ENCODE data around the gene PHLDA2. TPM values are rescaled to one million over a fixed set of nuclear protein-coding genes. Genes with fewer than 3 reads are reported as not detected.

PHLDA2 gene
- total RNA-seq, 1 experiment from 2014 or later: 33.7 TPM

DNA sequence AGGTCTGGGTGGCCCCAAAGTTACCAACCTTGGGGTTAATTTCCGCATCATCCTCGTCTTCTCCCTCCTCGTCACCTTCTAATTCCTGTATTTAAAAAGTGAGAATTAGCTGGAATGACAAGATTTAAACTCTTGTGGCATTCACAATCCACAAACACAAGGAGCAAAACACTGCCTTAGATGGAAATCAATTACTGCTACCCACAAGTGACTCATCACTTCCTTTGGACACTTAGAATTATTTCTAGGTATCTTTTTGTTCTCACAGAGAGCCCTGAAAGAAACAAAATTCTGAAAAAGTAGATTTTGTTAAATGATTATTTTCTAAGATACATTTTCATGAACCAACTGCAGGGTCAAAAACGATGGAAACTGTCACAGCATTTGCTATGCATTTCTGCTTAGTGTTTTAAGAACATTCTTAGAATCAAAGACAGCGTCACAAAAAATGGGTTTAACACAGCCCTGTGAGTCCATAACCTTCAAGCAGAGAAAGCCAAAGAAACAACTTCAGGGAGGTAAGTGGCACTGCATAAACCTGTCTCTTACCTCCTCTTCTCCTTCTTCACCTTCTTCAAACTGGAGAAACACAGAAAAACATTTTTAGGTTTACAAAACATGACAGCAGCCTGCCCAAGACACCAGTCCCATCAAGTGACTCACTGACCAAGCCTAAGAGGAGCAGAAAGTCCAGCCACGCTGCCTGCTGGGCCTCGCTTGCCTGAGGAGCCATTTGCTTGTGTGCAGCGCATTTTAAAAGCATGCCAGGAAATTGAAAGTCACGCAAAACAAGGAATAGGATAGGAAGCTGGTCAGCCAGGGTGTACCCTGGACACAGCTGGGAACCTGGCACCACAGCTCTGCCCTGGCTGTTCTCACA is 22.3 kb upstream of the PHLDA2 start:
- peak overlapping the region; percentile 68 for H3K27ac ChIP-seq (ENCODE audit: low read depth, low read length, poor library complexity, severe bottlenecking)
- BruUV-seq (replicated peaks): no TSS peak
- TF ChIP-seq EZH2 (IDR thresholded peaks at IDR 0.05; ENCODE audit: borderline replicate concordance, low read depth, low read length, poor library complexity, severe bottlenecking): no peak
- TF ChIP-seq, protein P1, sequence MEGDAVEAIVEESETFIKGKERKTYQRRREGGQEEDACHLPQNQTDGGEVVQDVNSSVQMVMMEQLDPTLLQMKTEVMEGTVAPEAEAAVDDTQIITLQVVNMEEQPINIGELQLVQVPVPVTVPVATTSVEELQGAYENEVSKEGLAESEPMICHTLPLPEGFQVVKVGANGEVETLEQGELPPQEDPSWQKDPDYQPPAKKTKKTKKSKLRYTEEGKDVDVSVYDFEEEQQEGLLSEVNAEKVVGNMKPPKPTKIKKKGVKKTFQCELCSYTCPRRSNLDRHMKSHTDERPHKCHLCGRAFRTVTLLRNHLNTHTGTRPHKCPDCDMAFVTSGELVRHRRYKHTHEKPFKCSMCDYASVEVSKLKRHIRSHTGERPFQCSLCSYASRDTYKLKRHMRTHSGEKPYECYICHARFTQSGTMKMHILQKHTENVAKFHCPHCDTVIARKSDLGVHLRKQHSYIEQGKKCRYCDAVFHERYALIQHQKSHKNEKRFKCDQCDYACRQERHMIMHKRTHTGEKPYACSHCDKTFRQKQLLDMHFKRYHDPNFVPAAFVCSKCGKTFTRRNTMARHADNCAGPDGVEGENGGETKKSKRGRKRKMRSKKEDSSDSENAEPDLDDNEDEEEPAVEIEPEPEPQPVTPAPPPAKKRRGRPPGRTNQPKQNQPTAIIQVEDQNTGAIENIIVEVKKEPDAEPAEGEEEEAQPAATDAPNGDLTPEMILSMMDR (conservative IDR thresholded peaks at IDR 0.05; ENCODE audit: low read depth, low read length): no peak
- no peak overlapping the region for H3K4me3 ChIP-seq (ENCODE audit: low read depth, low read length, poor library complexity, severe bottlenecking)
- H3K4me1 ChIP-seq (ENCODE audit: insufficient read depth, low read length, poor library complexity, severe bottlenecking): peaks cover 41% of the 10 kb centered on the region
- POLR2A ChIA-PET (ENCODE audit: low non-redundant PET): no interaction called here
- H3K9me3 ChIP-seq (ENCODE audit: low read depth, low read length, poor library complexity, severe bottlenecking): no peaks in the 10 kb centered on the region
- peaks cover 73% of the 10 kb centered on the region for H3K36me3 ChIP-seq (ENCODE audit: insufficient read depth, low read length, poor library complexity, severe bottlenecking)
- intact Hi-C loops (cut with micrococcal nuclease; ENCODE audit: unreplicated experiment): no loop called here
- DNase-seq (ENCODE audit: low spot score): peak; percentile 53
- no peaks in the 10 kb centered on the region for H3K27me3 ChIP-seq (replicated peaks; ENCODE audit: insufficient read depth, low read depth, low read length, poor library complexity)
- CTCF ChIA-PET: no interaction called here

DNA sequence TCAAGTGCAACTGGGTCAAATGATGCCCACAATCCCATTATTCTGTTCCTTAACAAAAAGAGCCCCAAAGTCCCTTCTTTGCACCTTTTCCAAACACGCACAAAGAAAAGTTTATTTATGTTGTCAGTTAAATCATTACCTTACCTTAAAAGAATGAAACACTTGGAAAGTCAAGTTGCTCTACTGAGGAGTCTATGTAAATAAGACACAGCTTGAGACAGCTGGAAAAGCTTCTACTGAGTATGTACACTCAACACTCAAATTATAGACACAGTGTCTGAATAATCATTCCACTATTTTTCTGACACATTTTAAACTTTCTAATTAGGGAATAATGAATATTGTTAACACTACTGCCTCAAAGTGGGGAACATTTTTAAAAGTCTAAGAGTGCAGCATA is 21.6 kb upstream of the PHLDA2 start:
- intact Hi-C loops (cut with micrococcal nuclease; ENCODE audit: unreplicated experiment): no loop called here
- POLR2A ChIA-PET (ENCODE audit: low non-redundant PET): no interaction called here
- TF ChIP-seq, protein P1 (conservative IDR thresholded peaks at IDR 0.05; ENCODE audit: low read depth, low read length): no peak
- TF ChIP-seq EZH2 (IDR thresholded peaks at IDR 0.05; ENCODE audit: borderline replicate concordance, low read depth, low read length, poor library complexity, severe bottlenecking): no peak
- H3K36me3 ChIP-seq (ENCODE audit: insufficient read depth, low read length, poor library complexity, severe bottlenecking): peaks cover 72% of the 10 kb centered on the region
- peaks cover 39% of the 10 kb centered on the region for H3K4me1 ChIP-seq (ENCODE audit: insufficient read depth, low read length, poor library complexity, severe bottlenecking)
- CTCF ChIA-PET: no interaction called here
- DNase-seq (ENCODE audit: low spot score): no peak
- H3K27me3 ChIP-seq (replicated peaks; ENCODE audit: insufficient read depth, low read depth, low read length, poor library complexity): no peaks in the 10 kb centered on the region
- H3K9me3 ChIP-seq (ENCODE audit: low read depth, low read length, poor library complexity, severe bottlenecking): no peaks in the 10 kb centered on the region
- BruUV-seq (replicated peaks): TSS peak; percentile 9
- H3K4me3 ChIP-seq (ENCODE audit: low read depth, low read length, poor library complexity, severe bottlenecking): no peak overlapping the region
- H3K27ac ChIP-seq (ENCODE audit: low read depth, low read length, poor library complexity, severe bottlenecking): peak overlapping the region; percentile 68

DNA sequence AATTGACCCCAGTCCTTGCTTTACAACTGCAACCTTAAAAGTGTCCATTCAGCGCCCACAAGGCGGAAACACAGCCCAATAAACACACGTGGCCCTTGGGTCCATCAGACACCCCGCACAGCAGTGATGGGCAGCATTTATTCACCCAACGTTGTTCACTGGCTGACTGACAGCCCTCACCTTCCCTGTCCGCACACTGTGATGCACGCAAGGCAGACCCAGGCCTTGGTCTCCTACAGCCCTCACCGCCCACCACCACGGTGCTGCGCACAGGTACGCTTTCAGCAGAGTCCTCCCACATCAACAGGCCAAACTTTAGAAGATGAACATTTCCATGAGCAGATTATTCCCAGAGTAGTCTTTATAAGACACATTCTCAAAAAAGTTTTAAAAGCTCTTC is 20.7 kb upstream of the PHLDA2 start:
- Histone ChIP-seq H3K4me1 (ENCODE audit: insufficient read depth, low read length, poor library complexity, severe bottlenecking) (peaks cover 46% of the 10 kb centered on the region), H3K27me3 (replicated peaks; ENCODE audit: insufficient read depth, low read depth, low read length, poor library complexity) (no peaks in the 10 kb centered on the region), H3K4me3 (ENCODE audit: low read depth, low read length, poor library complexity, severe bottlenecking) (no peak overlapping the region), H3K36me3 (ENCODE audit: insufficient read depth, low read length, poor library complexity, severe bottlenecking) (peaks cover 64% of the 10 kb centered on the region), H3K9me3 (ENCODE audit: low read depth, low read length, poor library complexity, severe bottlenecking) (no peaks in the 10 kb centered on the region), H3K27ac (ENCODE audit: low read depth, low read length, poor library complexity, severe bottlenecking) (no peak overlapping the region)
- intact Hi-C loops (cut with micrococcal nuclease; ENCODE audit: unreplicated experiment): no loop called here
- DNase-seq (ENCODE audit: low spot score): no peak
- POLR2A ChIA-PET (ENCODE audit: low non-redundant PET): no interaction called here
- CTCF ChIA-PET: no interaction called here
- no TSS peak for BruUV-seq (replicated peaks)
- TF ChIP-seq, protein P1 (conservative IDR thresholded peaks at IDR 0.05; ENCODE audit: low read depth, low read length): no peak
- no peak for TF ChIP-seq EZH2 (IDR thresholded peaks at IDR 0.05; ENCODE audit: borderline replicate concordance, low read depth, low read length, poor library complexity, severe bottlenecking)

All from A673 (cell line).